Measurements from ENCODE around the gene P2RX7.

The P2RX7 gene

GRCh38 chr12:121090586-121091514 lies 41.8 kb upstream of the P2RX7 start:
- no peaks in the 10 kb centered on the region for H3K36me3 ChIP-seq (ENCODE audit: control insufficient read depth, insufficient read depth, low read length)
- H3K9me3 ChIP-seq (ENCODE audit: control insufficient read depth, low read length) = no peaks in the 10 kb centered on the region
- H3K4me1 ChIP-seq (ENCODE audit: control insufficient read depth, insufficient read depth, low read length, poor library complexity, severe bottlenecking) = no peaks in the 10 kb centered on the region
- no peak overlapping the region for H3K4me3 ChIP-seq (ENCODE audit: extremely low read depth, insufficient read depth, low read length, poor library complexity, severe bottlenecking)
- 81% methylated on average over 8 of the region's 11 CpGs for whole genome bisulfite sequencing, 2 experiments (ENCODE audit: insufficient coverage in 2 of 2)
- no peak overlapping the region for H3K27ac ChIP-seq (ENCODE audit: low read depth, low read length, severe bottlenecking)

GRCh38 chr12:121092034-121092433 lies 40.6 kb upstream of the P2RX7 start:
- Histone ChIP-seq H3K4me1 (ENCODE audit: control insufficient read depth, insufficient read depth, low read length, poor library complexity, severe bottlenecking) (peaks cover 4% of the 10 kb centered on the region), H3K36me3 (ENCODE audit: control insufficient read depth, insufficient read depth, low read length) (no peaks in the 10 kb centered on the region), H3K27ac (ENCODE audit: low read depth, low read length, severe bottlenecking) (no peak overlapping the region), H3K9me3 (ENCODE audit: control insufficient read depth, low read length) (no peaks in the 10 kb centered on the region), H3K4me3 (ENCODE audit: extremely low read depth, insufficient read depth, low read length, poor library complexity, severe bottlenecking) (no peak overlapping the region)
- WGBS, 2 experiments (ENCODE audit: insufficient coverage in 2 of 2) = no CpG with 5 or more reads among the region's 2 CpGs

- H3K9me3 ChIP-seq (ENCODE audit: control insufficient read depth, low read length) = no peaks in the 10 kb centered on the region
- H3K36me3 ChIP-seq (ENCODE audit: control insufficient read depth, insufficient read depth, low read length) = no peaks in the 10 kb centered on the region
- no peak overlapping the region for H3K27ac ChIP-seq (ENCODE audit: low read depth, low read length, severe bottlenecking)
- H3K4me3 ChIP-seq (ENCODE audit: extremely low read depth, insufficient read depth, low read length, poor library complexity, severe bottlenecking) = no peak overlapping the region
- peaks cover 4% of the 10 kb centered on the region for H3K4me1 ChIP-seq (ENCODE audit: control insufficient read depth, insufficient read depth, low read length, poor library complexity, severe bottlenecking)
- 89 to 96% methylated on average over 26 to 29 of the region's 31 CpGs for WGBS, 2 experiments (ENCODE audit: insufficient coverage in 2 of 2)
Measured at GRCh38 chr12:121093487-121093891, 39.2 kb upstream of the P2RX7 start.

GRCh38 chr12:121095544-121096198 lies 37.0 kb upstream of the P2RX7 start:
- Histone ChIP-seq H3K4me1 (ENCODE audit: control insufficient read depth, insufficient read depth, low read length, poor library complexity, severe bottlenecking) (peaks cover 4% of the 10 kb centered on the region), H3K9me3 (ENCODE audit: control insufficient read depth, low read length) (peaks cover 5% of the 10 kb centered on the region), H3K4me3 (ENCODE audit: extremely low read depth, insufficient read depth, low read length, poor library complexity, severe bottlenecking) (peak overlapping the region; percentile 16), H3K36me3 (ENCODE audit: control insufficient read depth, insufficient read depth, low read length) (no peaks in the 10 kb centered on the region), H3K27ac (ENCODE audit: low read depth, low read length, severe bottlenecking) (peak overlapping the region; percentile 81)
- WGBS, 2 experiments (ENCODE audit: insufficient coverage in 2 of 2) = 23 to 30% methylated on average over 27 to 32 of the region's 33 CpGs

GRCh38 chr12:121096199-121096798 lies 36.4 kb upstream of the P2RX7 start:
- Histone ChIP-seq H3K27ac (ENCODE audit: low read depth, low read length, severe bottlenecking) (no peak overlapping the region), H3K9me3 (ENCODE audit: control insufficient read depth, low read length) (peaks cover 5% of the 10 kb centered on the region), H3K36me3 (ENCODE audit: control insufficient read depth, insufficient read depth, low read length) (no peaks in the 10 kb centered on the region), H3K4me1 (ENCODE audit: control insufficient read depth, insufficient read depth, low read length, poor library complexity, severe bottlenecking) (peaks cover 4% of the 10 kb centered on the region), H3K4me3 (ENCODE audit: extremely low read depth, insufficient read depth, low read length, poor library complexity, severe bottlenecking) (no peak overlapping the region)
- 42 to 72% methylated on average over 3 to 6 of the region's 11 CpGs for WGBS, 2 experiments (ENCODE audit: insufficient coverage in 2 of 2)

- Histone ChIP-seq H3K27ac (ENCODE audit: low read depth, low read length, severe bottlenecking) (no peak overlapping the region), H3K9me3 (ENCODE audit: control insufficient read depth, low read length) (peaks cover 5% of the 10 kb centered on the region), H3K4me1 (ENCODE audit: control insufficient read depth, insufficient read depth, low read length, poor library complexity, severe bottlenecking) (peaks cover 4% of the 10 kb centered on the region)
Measured at GRCh38 chr12:121099779-121100178, 32.9 kb upstream of the P2RX7 start.

GRCh38 chr12:121102307-121102706 lies 30.4 kb upstream of the P2RX7 start:
- Histone ChIP-seq H3K4me3 (ENCODE audit: extremely low read depth, insufficient read depth, low read length, poor library complexity, severe bottlenecking) (no peak overlapping the region), H3K36me3 (ENCODE audit: control insufficient read depth, insufficient read depth, low read length) (no peaks in the 10 kb centered on the region), H3K9me3 (ENCODE audit: control insufficient read depth, low read length) (peaks cover 5% of the 10 kb centered on the region), H3K4me1 (ENCODE audit: control insufficient read depth, insufficient read depth, low read length, poor library complexity, severe bottlenecking) (no peaks in the 10 kb centered on the region), H3K27ac (ENCODE audit: low read depth, low read length, severe bottlenecking) (no peak overlapping the region)
- WGBS, 2 experiments (ENCODE audit: insufficient coverage in 2 of 2) = 14 to 63% methylated on average over 1 of the region's 1 CpG

More at GRCh38 chr12:121099779-121100178, 32.9 kb upstream of the P2RX7 start:
- no peak overlapping the region for H3K4me3 ChIP-seq (ENCODE audit: extremely low read depth, insufficient read depth, low read length, poor library complexity, severe bottlenecking)
- H3K36me3 ChIP-seq (ENCODE audit: control insufficient read depth, insufficient read depth, low read length) = no peaks in the 10 kb centered on the region

- Histone ChIP-seq H3K9me3 (ENCODE audit: control insufficient read depth, low read length) (no peaks in the 10 kb centered on the region), H3K4me3 (ENCODE audit: extremely low read depth, insufficient read depth, low read length, poor library complexity, severe bottlenecking) (no peak overlapping the region), H3K4me1 (ENCODE audit: control insufficient read depth, insufficient read depth, low read length, poor library complexity, severe bottlenecking) (peaks cover 2% of the 10 kb centered on the region), H3K27ac (ENCODE audit: low read depth, low read length, severe bottlenecking) (no peak overlapping the region), H3K36me3 (ENCODE audit: control insufficient read depth, insufficient read depth, low read length) (no peaks in the 10 kb centered on the region)
- 42 to 59% methylated on average over 3 of the region's 3 CpGs for WGBS, 2 experiments (ENCODE audit: insufficient coverage in 2 of 2)
Measured at GRCh38 chr12:121107681-121108080, 25.0 kb upstream of the P2RX7 start.

GRCh38 chr12:121108492-121108891 lies 24.2 kb upstream of the P2RX7 start:
- H3K4me3 ChIP-seq (ENCODE audit: extremely low read depth, insufficient read depth, low read length, poor library complexity, severe bottlenecking) = no peak overlapping the region
- WGBS, 2 experiments (ENCODE audit: insufficient coverage in 2 of 2) = 83 to 97% methylated on average over 1 to 3 of the region's 5 CpGs
- no peak overlapping the region for H3K27ac ChIP-seq (ENCODE audit: low read depth, low read length, severe bottlenecking)
- H3K9me3 ChIP-seq (ENCODE audit: control insufficient read depth, low read length) = no peaks in the 10 kb centered on the region
- peaks cover 2% of the 10 kb centered on the region for H3K4me1 ChIP-seq (ENCODE audit: control insufficient read depth, insufficient read depth, low read length, poor library complexity, severe bottlenecking)
- no peaks in the 10 kb centered on the region for H3K36me3 ChIP-seq (ENCODE audit: control insufficient read depth, insufficient read depth, low read length)

- H3K4me1 ChIP-seq (ENCODE audit: control insufficient read depth, insufficient read depth, low read length, poor library complexity, severe bottlenecking) = peaks cover 2% of the 10 kb centered on the region
- WGBS, 2 experiments (ENCODE audit: insufficient coverage in 2 of 2) = 67 to 69% methylated on average over 5 to 6 of the region's 8 CpGs
- no peaks in the 10 kb centered on the region for H3K9me3 ChIP-seq (ENCODE audit: control insufficient read depth, low read length)
- no peak overlapping the region for H3K4me3 ChIP-seq (ENCODE audit: extremely low read depth, insufficient read depth, low read length, poor library complexity, severe bottlenecking)
- H3K27ac ChIP-seq (ENCODE audit: low read depth, low read length, severe bottlenecking) = no peak overlapping the region
- no peaks in the 10 kb centered on the region for H3K36me3 ChIP-seq (ENCODE audit: control insufficient read depth, insufficient read depth, low read length)
Measured at GRCh38 chr12:121110211-121110940, 22.3 kb upstream of the P2RX7 start.

Measured in mesodermal cell (in vitro differentiated cells).